Measurements from ENCODE around the gene CX3CR1.

The CX3CR1 gene, protein sequence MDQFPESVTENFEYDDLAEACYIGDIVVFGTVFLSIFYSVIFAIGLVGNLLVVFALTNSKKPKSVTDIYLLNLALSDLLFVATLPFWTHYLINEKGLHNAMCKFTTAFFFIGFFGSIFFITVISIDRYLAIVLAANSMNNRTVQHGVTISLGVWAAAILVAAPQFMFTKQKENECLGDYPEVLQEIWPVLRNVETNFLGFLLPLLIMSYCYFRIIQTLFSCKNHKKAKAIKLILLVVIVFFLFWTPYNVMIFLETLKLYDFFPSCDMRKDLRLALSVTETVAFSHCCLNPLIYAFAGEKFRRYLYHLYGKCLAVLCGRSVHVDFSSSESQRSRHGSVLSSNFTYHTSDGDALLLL

DNA sequence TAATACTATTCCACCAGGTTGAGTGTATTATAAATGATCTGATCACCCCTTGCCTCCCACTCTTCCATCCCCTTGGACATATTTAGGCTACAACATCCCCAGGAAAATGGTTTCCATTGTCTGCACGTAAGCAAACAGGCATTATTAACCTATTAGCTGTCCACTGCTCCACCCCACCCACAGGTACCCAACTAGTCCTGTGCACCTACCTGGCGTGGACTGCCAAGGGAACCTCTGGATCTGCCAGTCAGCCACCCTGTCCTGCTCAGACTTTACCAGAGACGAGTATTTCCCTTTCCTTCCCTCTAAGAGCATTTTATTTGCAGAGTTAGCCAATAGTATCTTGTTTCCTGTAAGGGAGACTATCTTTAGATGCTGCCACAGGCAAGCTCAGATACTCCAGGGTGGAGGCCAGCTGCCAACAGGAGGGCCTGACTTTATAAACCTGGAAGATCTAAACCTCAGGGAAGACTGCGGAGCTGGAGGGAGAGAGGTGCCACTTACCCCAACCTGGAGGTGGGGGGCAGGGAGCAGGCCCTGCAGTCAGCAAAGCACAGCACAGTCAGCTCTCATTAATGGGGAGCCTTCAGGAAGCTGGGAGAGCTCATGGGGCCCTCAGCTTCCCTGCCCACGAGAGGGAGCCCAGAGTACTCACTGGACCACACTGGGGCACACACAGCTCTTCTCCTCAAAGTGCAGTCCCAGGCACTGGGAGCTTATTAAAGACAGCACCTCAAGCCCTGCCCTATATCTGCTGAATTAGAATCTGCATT lies at the start of gene CX3CR1:
Gene CX3CR1, minus strand, starts transcription at position 292 of the 773 bp plus-strand sequence. CDS start 13,527 bp downstream, outside the sequence.
- no peak within 1 kb of the TSS for H3K4me3 ChIP-seq (replicated peaks in 1 of 2; ENCODE audit: low read depth in 2 of 2, low read length in 2 of 2)
- DNase-seq (ENCODE audit: low read depth in 2 of 2): no peak
- TF ChIP-seq, protein P1, sequence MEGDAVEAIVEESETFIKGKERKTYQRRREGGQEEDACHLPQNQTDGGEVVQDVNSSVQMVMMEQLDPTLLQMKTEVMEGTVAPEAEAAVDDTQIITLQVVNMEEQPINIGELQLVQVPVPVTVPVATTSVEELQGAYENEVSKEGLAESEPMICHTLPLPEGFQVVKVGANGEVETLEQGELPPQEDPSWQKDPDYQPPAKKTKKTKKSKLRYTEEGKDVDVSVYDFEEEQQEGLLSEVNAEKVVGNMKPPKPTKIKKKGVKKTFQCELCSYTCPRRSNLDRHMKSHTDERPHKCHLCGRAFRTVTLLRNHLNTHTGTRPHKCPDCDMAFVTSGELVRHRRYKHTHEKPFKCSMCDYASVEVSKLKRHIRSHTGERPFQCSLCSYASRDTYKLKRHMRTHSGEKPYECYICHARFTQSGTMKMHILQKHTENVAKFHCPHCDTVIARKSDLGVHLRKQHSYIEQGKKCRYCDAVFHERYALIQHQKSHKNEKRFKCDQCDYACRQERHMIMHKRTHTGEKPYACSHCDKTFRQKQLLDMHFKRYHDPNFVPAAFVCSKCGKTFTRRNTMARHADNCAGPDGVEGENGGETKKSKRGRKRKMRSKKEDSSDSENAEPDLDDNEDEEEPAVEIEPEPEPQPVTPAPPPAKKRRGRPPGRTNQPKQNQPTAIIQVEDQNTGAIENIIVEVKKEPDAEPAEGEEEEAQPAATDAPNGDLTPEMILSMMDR (IDR thresholded peaks at IDR 0.05; ENCODE audit: low read depth, low read length): no peak

DNA sequence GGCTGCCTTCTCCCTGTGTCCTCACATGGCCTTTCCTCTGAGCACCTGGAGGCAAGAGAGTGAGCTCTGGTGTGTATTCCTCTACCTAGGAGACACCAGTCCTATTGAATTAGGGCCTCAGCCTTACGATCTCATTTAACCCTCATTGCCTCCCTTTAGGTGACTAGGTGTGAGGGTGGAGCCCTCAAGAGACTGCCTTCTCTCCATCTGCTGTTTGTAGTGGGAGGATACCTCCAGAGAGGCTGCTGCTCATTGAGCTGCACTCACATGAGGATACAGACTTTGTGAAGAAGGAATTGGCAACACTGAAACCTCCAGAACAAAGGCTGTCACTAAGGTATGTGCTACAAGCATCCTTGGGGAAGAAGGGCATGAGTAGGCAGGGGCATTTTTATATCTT lies 49.7 kb upstream of the CX3CR1 start, which contains the start of gene CCR8:
Gene CCR8, plus strand, starts transcription at position 217 of the 400 bp plus-strand sequence. CDS start 2,623 bp downstream, outside the sequence.
- H3K4me3 ChIP-seq (replicated peaks in 1 of 2; ENCODE audit: low read depth in 2 of 2, low read length in 2 of 2): no peak within 1 kb of the TSS
- no peak for DNase-seq (ENCODE audit: low read depth in 2 of 2)
- TF ChIP-seq, protein P1 (IDR thresholded peaks at IDR 0.05; ENCODE audit: low read depth, low read length): no peak

DNA sequence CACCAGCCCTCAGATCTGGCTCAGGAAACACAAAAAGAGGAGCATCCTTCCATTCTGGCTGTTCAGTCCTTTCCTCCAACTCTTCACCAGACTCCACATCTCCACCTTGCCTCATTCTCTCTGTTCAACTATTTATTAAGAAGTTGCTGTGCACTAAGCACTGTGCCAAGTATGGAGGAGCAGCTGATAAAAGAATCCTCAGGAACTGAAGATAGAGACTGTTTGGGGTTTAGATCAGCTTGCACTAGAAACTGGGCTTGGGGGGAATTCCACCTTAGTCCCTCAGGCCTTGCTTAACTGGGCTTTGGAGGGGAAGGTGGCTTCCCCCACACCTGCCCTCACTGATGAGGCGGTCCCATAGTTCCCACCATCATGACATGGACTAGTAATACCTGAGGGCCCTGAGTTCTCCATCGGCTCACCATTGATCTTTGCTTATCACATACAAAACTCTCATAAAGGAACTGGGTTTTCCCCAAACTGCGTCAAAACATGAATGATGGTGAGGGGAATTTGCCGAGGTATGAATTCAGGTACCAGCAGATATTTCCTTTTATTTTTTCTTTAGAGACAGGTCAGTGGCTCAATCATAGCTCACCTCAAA lies 48.0 kb upstream of the CX3CR1 start:
- no peak for DNase-seq (ENCODE audit: low read depth in 2 of 2)
- no peak overlapping the region for H3K4me3 ChIP-seq (replicated peaks in 1 of 2; ENCODE audit: low read depth in 2 of 2, low read length in 2 of 2)
- TF ChIP-seq, protein P1 (IDR thresholded peaks at IDR 0.05; ENCODE audit: low read depth, low read length): no peak

DNA sequence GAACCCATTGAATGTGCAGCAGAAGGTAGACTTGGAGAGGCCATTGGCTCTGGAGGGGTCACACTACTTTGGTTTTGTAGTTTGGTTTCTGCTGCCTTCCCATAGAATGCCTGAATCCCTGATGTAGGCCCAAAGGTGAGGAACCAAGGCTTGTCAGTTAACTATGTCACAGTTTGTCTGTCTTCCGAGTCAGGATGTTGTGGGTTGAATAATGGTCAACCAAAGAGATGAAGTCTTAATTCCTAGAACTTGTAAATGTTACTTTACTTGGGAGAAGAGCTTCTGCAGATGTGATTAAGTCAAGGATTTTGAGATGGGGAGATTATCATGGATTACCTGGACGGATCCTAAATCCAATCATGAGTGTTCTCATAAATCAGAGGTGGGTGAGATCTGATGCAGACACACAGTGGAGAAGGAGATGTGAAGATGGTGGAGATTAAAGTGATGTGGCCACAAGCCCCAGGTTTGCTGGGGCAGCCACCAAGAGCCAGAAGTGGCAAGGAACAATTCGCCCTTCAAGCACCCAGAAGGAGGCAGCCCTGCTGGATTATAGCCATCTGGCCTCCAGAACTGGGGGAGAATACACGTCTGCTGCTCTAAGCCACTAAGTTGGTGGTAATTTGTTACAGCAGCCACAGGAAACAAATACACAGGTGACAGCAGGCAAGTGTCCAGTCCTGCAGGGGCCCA lies 47.4 kb upstream of the CX3CR1 start:
- no peak overlapping the region for H3K4me3 ChIP-seq (replicated peaks in 1 of 2; ENCODE audit: low read depth in 2 of 2, low read length in 2 of 2)
- TF ChIP-seq, protein P1 (IDR thresholded peaks at IDR 0.05; ENCODE audit: low read depth, low read length): no peak
- DNase-seq (ENCODE audit: low read depth in 2 of 2): no peak

DNA sequence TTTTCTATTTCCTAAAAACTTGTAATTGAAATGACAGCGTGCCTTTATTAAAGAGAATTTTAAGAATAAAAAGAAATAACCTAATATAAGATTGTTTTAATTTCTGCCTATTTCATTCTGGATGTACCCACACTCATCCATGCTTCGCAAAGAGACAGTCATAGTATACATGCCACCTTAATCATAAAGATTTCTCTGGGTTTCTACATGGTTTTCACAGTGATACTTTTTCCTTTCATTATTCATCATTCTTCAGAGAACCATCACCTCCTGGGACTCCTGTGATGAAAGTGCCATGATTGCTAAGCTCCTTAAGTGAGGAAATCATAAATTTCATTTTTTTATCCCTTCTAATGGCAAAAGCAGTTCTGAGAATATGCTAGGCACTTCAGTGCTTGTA lies 45.4 kb upstream of the CX3CR1 start:
- no peak for DNase-seq (ENCODE audit: low read depth in 2 of 2)
- TF ChIP-seq, protein P1 (IDR thresholded peaks at IDR 0.05; ENCODE audit: low read depth, low read length): no peak
- no peak overlapping the region for H3K4me3 ChIP-seq (replicated peaks in 1 of 2; ENCODE audit: low read depth in 2 of 2, low read length in 2 of 2)

DNA sequence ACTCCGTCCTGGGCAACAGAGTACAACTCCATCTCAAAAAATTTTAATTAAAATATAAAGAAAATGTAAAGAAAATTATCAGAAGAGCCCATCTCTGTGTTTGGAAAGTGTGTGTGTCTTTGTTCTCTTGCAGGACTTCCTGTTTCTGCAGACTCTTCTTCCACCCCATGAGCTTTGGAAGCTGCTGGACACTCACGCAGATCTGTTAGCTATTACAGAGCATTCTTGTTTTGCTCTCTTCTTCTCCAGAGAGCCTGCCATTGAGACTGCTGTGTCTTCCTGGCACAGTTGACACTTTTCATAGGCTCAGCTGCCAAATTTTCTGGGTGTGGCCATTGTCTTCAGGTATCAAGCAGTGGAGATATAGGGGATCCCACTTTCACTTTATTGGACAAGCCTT lies 43.7 kb upstream of the CX3CR1 start:
- H3K4me3 ChIP-seq (replicated peaks in 1 of 2; ENCODE audit: low read depth in 2 of 2, low read length in 2 of 2): no peak overlapping the region
- no peak for DNase-seq (ENCODE audit: low read depth in 2 of 2)
- TF ChIP-seq, protein P1 (IDR thresholded peaks at IDR 0.05; ENCODE audit: low read depth, low read length): no peak

Measured in cardiac fibroblast (primary cell).